Stimulated activated naive B cell treated with anti-CD40 and anti-IgM and Interleukin-4, amounts not matched to agents 10 μg/mL and 1 μg/mL and 100 μg/mL, for 72 hours (primary cell): ENCODE measurements around the gene CAB39L.
"Not testable (repeated sequence)": the region's sequence is repeated elsewhere in the genome, so short reads cannot be mapped to it uniquely, and the experiment has no call there.

Source experiments
- ATAC-seq, 2 donors: fragments of 150-1000 bp; cut with Tn5 transposase; replicated peaks; 2 replicates each; pipeline ENCODE4 v1.10.0; 2021; ENCODE audit warnings: moderate library complexity in 1 of 2
- DNase-seq: peaks from one replicate; pipeline ENCODE4 v3.0.0; 2021
- H3K27ac Mint-ChIP-seq: one replicate; pipeline ENCODE4 v1.8.0; 2022; ENCODE audit warnings: mild to moderate bottlenecking, mixed read lengths
- H3K27me3 Mint-ChIP-seq, 2 donors: one replicate each; pipeline ENCODE4 v1.8.0; 2022; ENCODE audit warnings: mixed read lengths in 2 of 2
- H3K36me3 Mint-ChIP-seq, 2 donors: one replicate each; pipeline ENCODE4 v1.8.0; 2022; ENCODE audit warnings: mixed read lengths in 2 of 2, mild to moderate bottlenecking in 1 of 2
- H3K4me1 Mint-ChIP-seq, 2 donors: one replicate each; pipeline ENCODE4 v1.8.0; 2022; ENCODE audit warnings: mixed read lengths in 2 of 2, mild to moderate bottlenecking in 1 of 2
- H3K4me3 Mint-ChIP-seq, 2 donors: one replicate each; pipeline ENCODE4 v1.8.0; 2022; ENCODE audit warnings: mild to moderate bottlenecking in 2 of 2, mixed read lengths in 2 of 2, moderate library complexity in 1 of 2
- H3K9me3 Mint-ChIP-seq, 2 donors: one replicate each; pipeline ENCODE4 v1.8.0; 2022; ENCODE audit warnings: mixed read lengths in 2 of 2, mild to moderate bottlenecking in 1 of 2

CAB39L gene

DNA sequence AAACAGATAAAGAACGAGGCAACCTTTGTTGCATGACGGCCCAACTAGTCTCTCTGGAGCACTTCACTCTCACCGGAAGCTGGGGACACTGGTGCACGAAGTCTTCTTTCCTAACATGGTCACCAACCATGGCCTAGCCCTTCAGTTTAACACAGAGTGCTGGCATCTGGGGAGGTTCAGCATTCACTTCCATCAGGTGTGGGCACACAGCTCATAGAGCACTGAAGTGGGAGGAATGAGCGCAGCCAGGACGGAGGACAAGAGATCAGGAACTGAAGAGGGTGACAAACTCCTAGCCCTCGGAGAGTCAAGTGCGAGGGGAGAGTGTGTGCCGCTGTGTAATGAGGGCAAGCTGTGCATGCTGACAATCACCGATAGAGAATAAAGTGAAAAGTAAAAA lies 103.7 kb downstream of the CAB39L start:
- no peaks in the 10 kb centered on the region for H3K4me1 Mint-ChIP-seq
- H3K27ac Mint-ChIP-seq, result no peak overlapping the region
- H3K36me3 Mint-ChIP-seq, result peaks cover 2 to 9% of the 10 kb centered on the region in 2 donors
- H3K4me3 Mint-ChIP-seq, result no peak overlapping the region
- H3K9me3 Mint-ChIP-seq, result no peaks in the 10 kb centered on the region
- H3K27me3 Mint-ChIP-seq, result no peaks in the 10 kb centered on the region
- DNase-seq (no peak), ATAC-seq (no peak)

DNA sequence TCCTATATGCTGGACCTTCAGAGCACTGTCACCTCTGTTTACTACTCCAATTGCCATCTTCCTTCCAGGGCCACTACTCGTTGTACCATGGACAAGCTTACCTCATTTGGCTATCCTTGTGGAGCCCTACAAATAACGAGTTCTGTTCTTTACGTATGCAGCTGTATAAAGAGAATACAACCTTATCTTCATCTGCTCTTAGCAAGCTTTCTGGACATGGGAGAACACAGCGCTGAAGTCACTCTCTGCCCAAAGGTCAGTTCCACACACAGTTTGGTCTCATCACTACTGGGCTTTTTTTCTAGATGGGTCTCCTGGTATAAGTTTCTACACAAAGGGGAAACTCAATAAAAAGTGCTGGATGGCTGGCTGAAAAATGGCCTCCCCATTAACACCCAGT lies 107.2 kb downstream of the CAB39L start:
- Mint-ChIP-seq H3K27ac (no peak overlapping the region), H3K9me3 (no peaks in the 10 kb centered on the region), H3K4me3 (no peak overlapping the region), H3K4me1 (no peaks in the 10 kb centered on the region), H3K36me3 (peaks cover 2 to 4% of the 10 kb centered on the region in 2 donors), H3K27me3 (no peaks in the 10 kb centered on the region)
- ATAC-seq (no peak), DNase-seq (no peak)

DNA sequence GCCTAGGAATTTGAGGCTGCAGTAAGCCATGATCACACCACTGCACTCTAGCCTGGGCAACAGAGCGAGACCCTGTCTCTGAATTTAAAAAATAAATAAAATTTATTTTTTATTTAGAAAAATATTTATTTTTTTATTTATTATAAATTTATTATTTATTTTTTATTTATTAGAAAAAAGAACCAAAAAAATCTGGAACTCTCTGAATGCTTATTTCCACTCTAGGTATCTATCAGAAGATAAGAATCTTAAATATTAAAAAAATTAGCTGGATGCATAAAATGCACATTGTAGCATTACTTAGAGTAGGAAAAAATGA lies 113.4 kb downstream of the CAB39L start:
- H3K4me1 Mint-ChIP-seq, result no peaks in the 10 kb centered on the region
- no peaks in the 10 kb centered on the region for H3K9me3 Mint-ChIP-seq
- peaks cover 2 to 5% of the 10 kb centered on the region in 2 donors for H3K36me3 Mint-ChIP-seq
- H3K27ac Mint-ChIP-seq, result no peak overlapping the region
- no peak overlapping the region for H3K4me3 Mint-ChIP-seq
- no peaks in the 10 kb centered on the region for H3K27me3 Mint-ChIP-seq
- ATAC-seq (no peak), DNase-seq (no peak)

DNA sequence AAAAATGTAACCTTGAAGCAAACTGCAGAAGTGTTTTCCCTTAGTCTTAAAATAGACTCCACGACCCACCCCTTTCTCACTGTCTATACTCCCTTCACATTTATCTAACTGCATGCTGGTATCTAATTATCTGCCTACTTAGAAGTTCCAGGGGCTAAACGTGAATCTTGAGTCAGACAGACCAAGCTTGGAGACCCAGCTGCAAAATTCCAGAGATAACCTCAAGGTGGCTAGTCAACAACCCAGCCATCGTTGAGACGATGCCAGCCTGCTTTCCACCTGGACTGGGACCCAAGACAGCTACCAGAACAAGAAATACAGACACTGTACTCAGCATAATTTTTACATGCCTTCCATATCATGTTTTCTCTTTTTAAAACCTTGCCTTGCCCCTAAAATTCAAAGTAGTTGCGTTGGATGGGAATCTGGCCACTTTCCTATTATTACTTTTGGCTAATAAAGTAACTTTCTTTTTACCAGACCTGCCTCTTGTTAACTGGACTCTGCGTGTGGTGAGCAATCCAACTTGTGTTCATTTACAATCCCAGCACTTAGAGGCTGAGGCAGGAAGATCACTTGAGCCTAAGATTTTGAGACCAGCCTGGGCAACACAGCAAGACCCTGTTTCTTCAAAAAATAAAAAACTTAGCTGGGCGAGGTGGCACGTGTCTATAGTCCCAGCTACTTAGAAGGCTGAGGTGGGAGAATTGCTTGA lies 113.9 kb downstream of the CAB39L start:
- no peak for ATAC-seq
- Mint-ChIP-seq H3K36me3 (peaks cover 3 to 5% of the 10 kb centered on the region in 2 donors), H3K27ac (no peak overlapping the region), H3K27me3 (no peaks in the 10 kb centered on the region), H3K4me3 (no peak overlapping the region), H3K9me3 (no peaks in the 10 kb centered on the region), H3K4me1 (peaks cover 0 to 4% of the 10 kb centered on the region in 2 donors)
- no peak for DNase-seq

DNA sequence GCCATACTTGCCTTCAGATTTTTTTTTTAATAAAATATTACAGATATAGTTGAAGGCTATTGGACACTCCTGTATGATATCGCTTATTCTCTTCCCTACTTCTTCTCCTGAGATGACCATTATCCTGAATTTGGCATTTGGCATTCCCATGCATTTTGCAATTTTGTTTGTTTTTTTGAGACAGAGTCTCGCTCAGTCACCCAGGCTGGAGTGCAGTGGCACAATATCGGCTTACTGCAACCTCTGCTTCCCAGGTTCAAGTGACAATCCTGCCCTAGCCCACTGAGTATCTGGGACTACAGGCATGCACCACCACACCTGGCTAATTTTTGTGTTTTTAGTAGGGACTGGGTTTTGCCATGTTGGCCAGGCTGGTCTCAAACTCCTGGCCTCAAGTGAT lies 116.7 kb downstream of the CAB39L start:
- not testable (repeated sequence) for ATAC-seq, H3K27ac Mint-ChIP-seq

DNA sequence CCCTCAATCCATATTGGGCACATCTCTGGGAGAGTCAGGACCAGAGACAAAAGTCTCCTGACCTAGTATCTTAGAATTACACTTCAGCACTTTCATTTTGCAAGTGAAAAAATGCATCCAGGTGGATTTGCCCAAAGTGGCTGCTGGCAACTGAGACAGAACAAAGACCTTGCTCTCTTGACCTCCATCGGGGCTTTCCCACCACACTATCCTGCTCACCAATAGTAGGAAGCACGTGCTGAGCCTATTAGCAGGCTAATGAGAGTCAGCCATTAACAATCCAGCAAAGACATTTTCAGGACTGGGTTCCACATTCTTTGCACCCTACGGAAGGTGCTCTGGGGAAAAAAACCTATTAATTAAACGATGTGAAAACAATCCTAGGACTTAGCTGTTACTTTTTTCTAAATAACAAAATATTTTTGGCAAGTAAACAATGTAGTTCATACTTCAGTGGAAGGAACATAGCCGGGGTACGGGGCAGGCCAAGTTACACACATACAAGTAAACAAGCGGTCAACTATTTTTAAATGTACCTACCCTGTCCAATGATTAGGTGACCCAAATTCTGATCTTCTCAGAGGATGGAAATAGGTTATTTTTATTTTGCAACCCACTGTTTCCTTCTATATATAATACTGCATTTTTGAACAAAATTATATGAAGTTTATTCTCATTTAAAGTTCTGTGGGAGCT lies 117.5 kb downstream of the CAB39L start:
- H3K27ac Mint-ChIP-seq, result no peak overlapping the region
- DNase-seq (no peak), ATAC-seq (no peak)
- H3K4me1 Mint-ChIP-seq, result peaks cover 0 to 6% of the 10 kb centered on the region in 2 donors
- H3K9me3 Mint-ChIP-seq, result no peaks in the 10 kb centered on the region
- peaks cover 3 to 5% of the 10 kb centered on the region in 2 donors for H3K36me3 Mint-ChIP-seq
- H3K27me3 Mint-ChIP-seq, result no peaks in the 10 kb centered on the region
- H3K4me3 Mint-ChIP-seq, result no peak overlapping the region

More for the DNA sequence above, 116.7 kb downstream of the CAB39L start:
- H3K27me3 Mint-ChIP-seq, H3K4me3 Mint-ChIP-seq, DNase-seq, H3K9me3 Mint-ChIP-seq, H3K4me1 Mint-ChIP-seq, H3K36me3 Mint-ChIP-seq: not testable (repeated sequence)

DNA sequence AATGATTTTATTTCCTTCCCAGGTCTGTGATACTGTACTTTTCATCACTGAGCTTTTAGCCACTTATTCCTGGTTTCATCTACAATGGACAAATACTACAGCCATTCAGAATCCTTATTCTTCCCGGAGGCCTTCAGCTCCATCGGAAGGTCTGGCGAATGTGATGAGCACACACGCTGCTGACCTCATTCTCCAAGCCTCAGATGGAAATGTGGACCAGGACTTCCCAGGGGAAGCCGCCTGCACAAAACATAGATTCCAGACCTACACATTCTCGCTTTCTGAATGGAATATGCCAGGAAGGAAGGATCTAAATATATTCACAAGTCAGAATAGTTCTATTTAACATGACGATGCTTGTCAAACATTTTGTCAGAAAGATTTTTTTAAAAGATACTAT lies 120.5 kb downstream of the CAB39L start:
- H3K4me3 Mint-ChIP-seq, result no peak overlapping the region
- H3K36me3 Mint-ChIP-seq, result peaks cover 0 to 2% of the 10 kb centered on the region in 2 donors
- no peak overlapping the region for H3K27ac Mint-ChIP-seq
- ATAC-seq, result no peak
- no peaks in the 10 kb centered on the region for H3K9me3 Mint-ChIP-seq
- H3K27me3 Mint-ChIP-seq, result no peaks in the 10 kb centered on the region
- DNase-seq, result no peak
- H3K4me1 Mint-ChIP-seq, result peaks cover 11 to 22% of the 10 kb centered on the region in 2 donors

DNA sequence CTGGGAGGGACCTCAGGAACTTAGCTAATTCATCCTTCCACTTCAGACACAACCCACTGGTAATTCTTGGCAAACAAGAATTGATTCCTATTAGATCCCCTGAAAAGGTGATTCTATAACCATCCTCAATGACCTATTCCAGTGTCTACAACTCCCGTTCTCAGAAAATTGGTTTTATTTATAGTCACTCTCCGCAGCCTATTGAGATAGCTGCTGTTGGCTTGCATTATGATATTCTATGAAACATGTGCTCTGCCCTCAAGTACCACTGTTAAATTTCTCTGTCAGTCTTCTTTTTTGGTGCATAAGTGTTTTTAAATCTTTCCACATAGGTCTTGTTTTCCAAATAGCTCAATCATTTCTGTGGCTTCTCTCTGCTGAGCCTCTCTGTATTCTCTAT lies 121.2 kb downstream of the CAB39L start:
- Mint-ChIP-seq H3K9me3 (no peaks in the 10 kb centered on the region), H3K27ac (no peak overlapping the region), H3K4me3 (no peak overlapping the region), H3K36me3 (peaks cover 2 to 4% of the 10 kb centered on the region in 2 donors), H3K4me1 (peaks cover 11 to 22% of the 10 kb centered on the region in 2 donors), H3K27me3 (no peaks in the 10 kb centered on the region)
- ATAC-seq, result no peak
- DNase-seq, result no peak

DNA sequence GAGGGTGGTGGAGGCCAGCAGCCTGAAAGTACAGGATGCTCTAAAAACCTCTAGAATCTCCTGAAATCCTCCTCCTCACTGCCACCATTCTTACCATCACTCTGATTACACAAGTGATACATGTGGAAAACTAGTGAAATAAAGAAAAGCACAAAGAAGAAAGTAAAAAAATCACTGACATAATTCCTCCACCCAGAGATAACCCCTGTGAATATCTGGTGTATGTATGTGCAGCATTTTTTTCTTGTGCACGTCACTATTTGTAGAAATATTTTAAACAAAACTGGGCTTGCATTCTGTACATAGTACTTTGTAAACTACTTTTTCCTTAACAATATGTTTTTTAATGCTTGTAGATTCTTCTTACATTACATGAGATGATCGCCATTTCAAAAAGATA lies 122.9 kb downstream of the CAB39L start:
- H3K27ac Mint-ChIP-seq, result no peak overlapping the region
- peaks cover 11 to 22% of the 10 kb centered on the region in 2 donors for H3K4me1 Mint-ChIP-seq

DNA sequence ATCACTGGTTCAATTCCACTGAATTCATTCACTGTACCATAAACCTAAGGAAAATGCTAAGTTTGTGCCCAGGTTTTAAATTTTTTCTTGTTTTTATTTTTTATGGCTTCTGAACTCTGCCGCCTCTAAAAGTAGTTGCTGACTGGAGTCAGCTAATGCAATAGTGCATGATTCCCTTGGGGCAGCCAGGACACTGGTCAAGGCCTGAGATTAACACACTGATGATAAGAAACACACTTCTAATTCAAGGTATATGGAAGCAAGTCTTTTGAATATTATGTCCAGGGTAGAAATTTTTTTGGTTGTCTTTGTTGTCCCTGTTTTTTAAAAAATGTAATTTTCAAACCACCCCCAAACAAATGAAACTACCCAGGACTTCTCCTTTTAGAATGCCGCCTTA lies 123.9 kb downstream of the CAB39L start:
- Mint-ChIP-seq H3K9me3 (no peaks in the 10 kb centered on the region), H3K36me3 (peaks cover 0 to 6% of the 10 kb centered on the region in 2 donors), H3K27ac (no peak overlapping the region), H3K4me3 (no peak overlapping the region), H3K27me3 (no peaks in the 10 kb centered on the region), H3K4me1 (peaks cover 11 to 18% of the 10 kb centered on the region in 2 donors)
- DNase-seq (no peak), ATAC-seq (peak in 1 of 2 donors; percentile 36)

More for the DNA sequence above, 122.9 kb downstream of the CAB39L start:
- ATAC-seq, result no peak
- no peak overlapping the region for H3K4me3 Mint-ChIP-seq
- no peak for DNase-seq
- no peaks in the 10 kb centered on the region for H3K27me3 Mint-ChIP-seq
- H3K36me3 Mint-ChIP-seq, result peaks cover 2 to 6% of the 10 kb centered on the region in 2 donors
- H3K9me3 Mint-ChIP-seq, result no peaks in the 10 kb centered on the region

DNA sequence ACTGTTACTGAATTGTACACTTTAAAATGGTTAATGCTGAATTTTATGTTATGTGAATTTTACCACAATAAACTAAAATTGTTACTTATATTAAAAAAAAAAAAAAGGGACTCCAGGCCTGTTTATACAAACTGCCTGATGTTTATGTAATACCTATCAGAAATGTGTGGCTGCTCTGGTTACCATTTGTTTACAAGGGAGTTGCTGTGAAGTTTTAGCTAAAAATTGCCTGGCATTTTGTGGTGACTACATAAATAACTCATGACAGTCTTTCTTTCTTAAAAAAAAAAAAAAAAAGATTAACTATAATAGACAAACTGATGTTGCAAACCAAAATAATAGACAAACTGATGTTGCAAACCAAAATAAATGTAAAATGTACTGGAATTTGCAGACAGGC lies 124.3 kb downstream of the CAB39L start:
- no peak overlapping the region for H3K27ac Mint-ChIP-seq

DNA sequence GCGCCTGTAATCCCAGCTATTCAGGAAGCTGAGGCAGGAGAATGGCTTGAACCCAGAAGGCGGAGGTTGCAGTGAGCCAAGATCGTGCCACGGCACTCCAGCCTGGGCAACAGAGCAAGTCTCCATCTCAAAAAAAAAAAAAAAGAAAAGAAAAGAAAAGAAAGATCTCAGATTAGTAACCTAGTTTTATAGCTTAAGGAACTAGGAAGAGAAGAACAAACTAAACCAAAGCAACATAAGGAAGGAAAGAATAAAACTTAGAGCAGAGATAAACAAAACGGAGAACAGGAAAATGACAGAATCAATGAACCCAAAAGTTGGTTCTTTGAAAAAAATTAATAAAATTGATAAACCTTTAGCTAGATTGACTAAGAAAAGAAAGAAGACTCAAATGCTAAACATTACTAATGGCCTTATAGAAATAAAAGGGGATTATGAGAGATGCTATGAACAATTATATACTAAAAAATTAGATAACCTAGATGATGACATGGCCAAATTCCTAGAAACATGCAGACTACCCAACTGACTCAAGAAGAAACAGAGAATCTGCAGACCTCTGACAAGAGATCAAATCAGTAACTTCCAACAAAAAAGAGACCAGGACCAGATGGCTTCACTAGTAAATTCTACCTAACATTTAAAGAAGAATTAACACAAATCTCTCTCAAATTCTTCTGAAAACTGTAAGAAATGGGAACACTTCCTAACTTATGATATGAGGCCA lies 127.9 kb downstream of the CAB39L start:
- no peak overlapping the region for H3K4me3 Mint-ChIP-seq
- DNase-seq (no peak), ATAC-seq (no peak)
- no peak overlapping the region for H3K27ac Mint-ChIP-seq
- peaks cover 10 to 12% of the 10 kb centered on the region in 2 donors for H3K4me1 Mint-ChIP-seq
- H3K36me3 Mint-ChIP-seq, result peaks cover 0 to 6% of the 10 kb centered on the region in 2 donors
- no peaks in the 10 kb centered on the region for H3K27me3 Mint-ChIP-seq
- H3K9me3 Mint-ChIP-seq, result no peaks in the 10 kb centered on the region

More for the DNA sequence above, 124.3 kb downstream of the CAB39L start:
- ATAC-seq (no peak), DNase-seq (no peak)
- Mint-ChIP-seq H3K36me3 (peaks cover 0 to 6% of the 10 kb centered on the region in 2 donors), H3K9me3 (no peaks in the 10 kb centered on the region), H3K27me3 (no peaks in the 10 kb centered on the region), H3K4me3 (no peak overlapping the region), H3K4me1 (peaks cover 11 to 17% of the 10 kb centered on the region in 2 donors)

DNA sequence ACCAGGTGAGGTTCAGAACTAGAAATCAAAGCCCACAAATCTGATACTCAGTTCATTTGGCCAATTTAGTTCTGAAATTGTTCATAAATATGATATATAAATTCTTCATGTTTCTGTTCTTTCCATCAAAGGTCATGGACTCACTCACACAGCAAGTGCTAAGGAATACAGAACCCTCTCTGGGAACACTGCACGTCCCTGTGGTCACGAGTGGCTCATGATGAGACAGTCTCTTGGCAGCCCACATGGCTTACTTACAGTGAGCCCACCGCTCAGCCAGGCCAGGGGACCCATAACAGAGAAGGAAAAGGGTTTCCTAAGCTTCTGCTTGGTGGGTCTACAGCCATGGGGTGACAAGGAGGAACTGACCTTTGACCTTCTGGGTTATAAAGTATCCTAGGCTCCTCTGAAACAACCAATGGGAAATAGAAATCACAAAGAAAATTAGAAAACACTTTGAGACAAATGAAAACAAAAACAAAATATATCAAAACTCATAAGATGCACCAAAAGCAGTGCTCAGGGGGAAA lies 128.8 kb downstream of the CAB39L start:
- H3K9me3 Mint-ChIP-seq, result no peaks in the 10 kb centered on the region
- no peak overlapping the region for H3K27ac Mint-ChIP-seq
- peaks cover 2 to 4% of the 10 kb centered on the region in 2 donors for H3K4me1 Mint-ChIP-seq
- no peak for ATAC-seq
- DNase-seq, result no peak
- no peaks in the 10 kb centered on the region for H3K27me3 Mint-ChIP-seq
- peaks cover under 1 to 7% of the 10 kb centered on the region in 2 donors for H3K36me3 Mint-ChIP-seq
- H3K4me3 Mint-ChIP-seq, result no peak overlapping the region

DNA sequence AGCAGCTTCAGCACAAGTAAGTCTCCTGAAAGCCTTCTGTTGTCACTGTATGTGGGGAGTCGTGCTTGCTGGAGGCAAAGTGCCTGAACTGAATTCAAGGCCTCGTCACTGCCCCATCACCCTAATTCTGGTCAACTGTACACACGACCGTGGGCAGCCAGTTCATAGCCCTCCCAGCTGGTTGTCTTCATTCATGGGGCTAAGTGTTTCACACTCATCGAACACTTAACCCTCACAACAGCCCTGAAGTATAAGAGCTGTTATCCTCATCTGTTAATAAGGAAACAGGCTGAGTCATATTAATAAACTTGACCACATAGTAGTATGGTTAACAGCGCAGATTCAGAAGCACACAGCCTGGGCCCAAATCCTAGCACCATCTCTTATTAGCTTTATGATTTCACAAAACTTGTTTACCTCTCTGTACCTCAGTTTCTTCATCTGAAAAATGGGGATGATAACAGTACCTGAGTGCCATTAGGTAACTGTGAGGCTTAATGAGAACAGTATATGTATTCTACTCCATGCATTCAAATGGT lies 129.5 kb downstream of the CAB39L start:
- no peak overlapping the region for H3K27ac Mint-ChIP-seq
- H3K27me3 Mint-ChIP-seq, result no peaks in the 10 kb centered on the region
- H3K9me3 Mint-ChIP-seq, result no peaks in the 10 kb centered on the region
- peaks cover 4 to 12% of the 10 kb centered on the region in 2 donors for H3K36me3 Mint-ChIP-seq
- DNase-seq (no peak), ATAC-seq (no peak)
- no peaks in the 10 kb centered on the region for H3K4me1 Mint-ChIP-seq
- no peak overlapping the region for H3K4me3 Mint-ChIP-seq
